ENCODE measurements around the gene TM9SF1.

TM9SF1 gene

GRCh38 chr14:24147761-24148428, 47.3 kb downstream of the TM9SF1 start:
- DNase-seq, result no peak

- DNase-seq, result peak; percentile 94 to 95
Measured at GRCh38 chr14:24146978-24147760, 48.1 kb downstream of the TM9SF1 start, which contains the start of gene RNF31. TSS of gene RNF31 (plus strand) at chr14:24147498. CDS start at chr14:24147699, 201 bp downstream.

GRCh38 chr14:24146453-24146977, 48.7 kb downstream of the TM9SF1 start, which contains the start of gene PSME2:
TSS of gene PSME2 (minus strand) at chr14:24146610. CDS start at chr14:24146581, 29 bp downstream.
- DNase-seq, result peak; percentile 93 to 95

- no peak for DNase-seq
Measured at GRCh38 chr14:24145690-24146452, 49.4 kb downstream of the TM9SF1 start.

- no peak for DNase-seq
Measured at GRCh38 chr14:24145219-24145618, 50.0 kb downstream of the TM9SF1 start.

- DNase-seq, result no peak
Measured at GRCh38 chr14:24144451-24144850, 50.8 kb downstream of the TM9SF1 start.

GRCh38 chr14:24143511-24143910, 51.7 kb downstream of the TM9SF1 start:
- no peak for DNase-seq

GRCh38 chr14:24141097-24141880, 54.0 kb downstream of the TM9SF1 start, which contains the start of gene EMC9:
TSS of gene EMC9 (minus strand) at chr14:24141591. CDS start at chr14:24141304, 287 bp downstream.
- peak; percentile 99 for DNase-seq

GRCh38 chr14:24139272-24139934, 55.8 kb downstream of the TM9SF1 start:
- no peak for DNase-seq

Measured in NCI-H1930 (cell line).